ENCODE measurements around the gene CDK1. TPM values are rescaled to one million over a fixed set of nuclear protein-coding genes. Genes with fewer than 3 reads are reported as not detected.
"Not testable (repeated sequence)": the region's sequence is repeated elsewhere in the genome, so short reads cannot be mapped to it uniquely, and the experiment has no call there.

Gene CDK1
- total RNA-seq, 1 donor, result 5.8 TPM

- Histone ChIP-seq H3K4me2 (ENCODE audit: insufficient read depth, low read length) (no peak overlapping the region), H4K20me1 (ENCODE audit: insufficient read depth, low read length) (no peaks in the 10 kb centered on the region), H3K4me1 (ENCODE audit: insufficient read depth, low read length) (peaks cover 16% of the 10 kb centered on the region), H3K27ac (ENCODE audit: low read depth, low read length) (no peak overlapping the region), H3K36me3 (ENCODE audit: insufficient read depth, low read length) (no peaks in the 10 kb centered on the region), H2AFZ (ENCODE audit: low read length) (no peak overlapping the region), H3K27me3 (ENCODE audit: insufficient read depth, low read length) (no peaks in the 10 kb centered on the region), H3K9me3 (ENCODE audit: low read depth, low read length) (no peaks in the 10 kb centered on the region), H3K4me3 (ENCODE audit: insufficient read depth, low read length) (no peak overlapping the region), H3K79me2 (ENCODE audit: insufficient read depth, low read length) (no peaks in the 10 kb centered on the region)
- no peak for DNase-seq (ENCODE audit: insufficient read length, low spot score, missing footprints)
- TF ChIP-seq CTCF (IDR thresholded peaks at IDR 0.05; ENCODE audit: extremely low read depth, low read depth, low read length), result no peak
Measured at GRCh38 chr10:60825520-60825919, 47.2 kb downstream of the CDK1 start.

- no peak for TF ChIP-seq CTCF (IDR thresholded peaks at IDR 0.05; ENCODE audit: extremely low read depth, low read depth, low read length)
- no peak overlapping the region for H2AFZ ChIP-seq (ENCODE audit: low read length)
- H3K4me2 ChIP-seq (ENCODE audit: insufficient read depth, low read length), result peak overlapping the region; percentile 2
- H3K36me3 ChIP-seq (ENCODE audit: insufficient read depth, low read length), result no peaks in the 10 kb centered on the region
- H3K27ac ChIP-seq (ENCODE audit: low read depth, low read length), result peak overlapping the region; percentile 8
- peak; percentile 30 for DNase-seq (ENCODE audit: insufficient read length, low spot score, missing footprints)
- H3K79me2 ChIP-seq (ENCODE audit: insufficient read depth, low read length), result no peaks in the 10 kb centered on the region
- no peaks in the 10 kb centered on the region for H4K20me1 ChIP-seq (ENCODE audit: insufficient read depth, low read length)
- peaks cover 13% of the 10 kb centered on the region for H3K4me1 ChIP-seq (ENCODE audit: insufficient read depth, low read length)
- no peaks in the 10 kb centered on the region for H3K9me3 ChIP-seq (ENCODE audit: low read depth, low read length)
- H3K4me3 ChIP-seq (ENCODE audit: insufficient read depth, low read length), result no peak overlapping the region
- H3K27me3 ChIP-seq (ENCODE audit: insufficient read depth, low read length), result no peaks in the 10 kb centered on the region
Measured at GRCh38 chr10:60827791-60828488, 49.7 kb downstream of the CDK1 start.

DNA sequence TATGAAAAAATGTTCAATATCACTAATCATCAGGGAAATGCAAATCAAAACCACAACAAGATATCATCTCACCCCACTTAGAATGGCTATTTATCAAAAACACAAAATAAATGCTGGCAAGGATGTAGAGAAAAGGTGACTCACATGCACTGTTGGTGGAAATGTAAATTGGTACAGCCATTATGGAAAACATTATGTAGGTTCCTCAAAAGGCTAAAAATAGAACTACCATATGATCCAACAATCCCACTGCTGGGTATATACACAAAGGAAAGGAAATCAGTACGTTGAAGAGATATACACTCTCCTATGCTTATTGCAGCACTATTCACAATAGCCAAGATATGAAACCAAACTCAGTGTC is 50.2 kb downstream of the CDK1 start:
- Histone ChIP-seq H3K4me2 (ENCODE audit: insufficient read depth, low read length) (peak overlapping the region; percentile 2), H3K4me1 (ENCODE audit: insufficient read depth, low read length) (peaks cover 13% of the 10 kb centered on the region), H4K20me1 (ENCODE audit: insufficient read depth, low read length) (no peaks in the 10 kb centered on the region), H3K27me3 (ENCODE audit: insufficient read depth, low read length) (no peaks in the 10 kb centered on the region), H3K27ac (ENCODE audit: low read depth, low read length) (peak overlapping the region; percentile 8), H3K4me3 (ENCODE audit: insufficient read depth, low read length) (no peak overlapping the region), H3K9me3 (ENCODE audit: low read depth, low read length) (no peaks in the 10 kb centered on the region), H3K79me2 (ENCODE audit: insufficient read depth, low read length) (no peaks in the 10 kb centered on the region), H3K36me3 (ENCODE audit: insufficient read depth, low read length) (no peaks in the 10 kb centered on the region), H2AFZ (ENCODE audit: low read length) (no peak overlapping the region)
- no peak for TF ChIP-seq CTCF (IDR thresholded peaks at IDR 0.05; ENCODE audit: extremely low read depth, low read depth, low read length)
- no peak for DNase-seq (ENCODE audit: insufficient read length, low spot score, missing footprints)

GRCh38 chr10:60832136-60832535 is 53.9 kb downstream of the CDK1 start:
- H3K4me1 ChIP-seq (ENCODE audit: insufficient read depth, low read length), result peaks cover 13% of the 10 kb centered on the region
- not testable (repeated sequence) for H3K27me3 ChIP-seq (ENCODE audit: insufficient read depth, low read length); H3K9me3 ChIP-seq (ENCODE audit: low read depth, low read length); H3K36me3 ChIP-seq (ENCODE audit: insufficient read depth, low read length); DNase-seq (ENCODE audit: insufficient read length, low spot score, missing footprints); H4K20me1 ChIP-seq (ENCODE audit: insufficient read depth, low read length); H3K4me3 ChIP-seq (ENCODE audit: insufficient read depth, low read length); H2AFZ ChIP-seq (ENCODE audit: low read length); H3K4me2 ChIP-seq (ENCODE audit: insufficient read depth, low read length); H3K27ac ChIP-seq (ENCODE audit: low read depth, low read length); H3K79me2 ChIP-seq (ENCODE audit: insufficient read depth, low read length)

Data from osteoblast (primary cell).